ENCODE results near the gene PLXNA2.

PLXNA2 gene

GRCh38 chr1:208103597-208104513 lies 140.3 kb downstream of the PLXNA2 start:
- TF ChIP-seq CTCF (IDR thresholded peaks at IDR 0.05; ENCODE audit: extremely low read depth, missing control alignments), result no peak
- DNase-seq (ENCODE audit: low spot score), result no peak

GRCh38 chr1:208101661-208102431 lies 142.3 kb downstream of the PLXNA2 start:
- no peak for TF ChIP-seq CTCF (IDR thresholded peaks at IDR 0.05; ENCODE audit: extremely low read depth, missing control alignments)
- no peak for DNase-seq (ENCODE audit: low spot score)

- DNase-seq (ENCODE audit: low spot score), result no peak
- no peak for TF ChIP-seq CTCF (IDR thresholded peaks at IDR 0.05; ENCODE audit: extremely low read depth, missing control alignments)
Observed at GRCh38 chr1:208100906-208101305, 143.3 kb downstream of the PLXNA2 start.

- DNase-seq (ENCODE audit: low spot score), result no peak
- TF ChIP-seq CTCF (IDR thresholded peaks at IDR 0.05; ENCODE audit: extremely low read depth, missing control alignments), result no peak
Observed at GRCh38 chr1:208100106-208100505, 144.1 kb downstream of the PLXNA2 start.

- DNase-seq (ENCODE audit: low spot score), result no peak
Observed at GRCh38 chr1:208098773-208099172, 145.4 kb downstream of the PLXNA2 start.

GRCh38 chr1:208093754-208094719 lies 150.1 kb downstream of the PLXNA2 start:
- DNase-seq (ENCODE audit: low spot score), result peak; percentile 70
- TF ChIP-seq CTCF (IDR thresholded peaks at IDR 0.05; ENCODE audit: extremely low read depth, missing control alignments), result peak; percentile 77

More at GRCh38 chr1:208098773-208099172, 145.4 kb downstream of the PLXNA2 start:
- no peak for TF ChIP-seq CTCF (IDR thresholded peaks at IDR 0.05; ENCODE audit: extremely low read depth, missing control alignments)
